GM18499 (cell line): Measurements from ENCODE around the gene TRMU.

ENCODE experiments used
- ATAC-seq: cut with Tn5 transposase; IDR thresholded peaks from one replicate; pipeline ENCODE4 v1.9.1; 2021; ENCODE audit warnings: moderate number of reproducible peaks; ENCODE audit not compliant: insufficient read depth, unreplicated experiment

Gene TRMU

GRCh38 chr22:46335201-46336118 lies at the start of gene TRMU:
TSS of gene TRMU (plus strand) at chr22:46335714. CDS start at chr22:46335765, 51 bp downstream.
- no peak for ATAC-seq

- ATAC-seq: no peak
These were observed 49.5 kb upstream of the TRMU start for GRCh38 chr22:46286006-46286405.

- ATAC-seq: no peak
These were observed 48.3 kb upstream of the TRMU start for GRCh38 chr22:46286941-46287872.

- no peak for ATAC-seq
These were observed 47.4 kb upstream of the TRMU start for GRCh38 chr22:46287873-46288751.

- ATAC-seq: no peak
These were observed 46.7 kb upstream of the TRMU start for GRCh38 chr22:46288846-46289243.

- ATAC-seq: no peak
These were observed 46.1 kb upstream of the TRMU start for GRCh38 chr22:46289244-46289891.

GRCh38 chr22:46290121-46290842 lies 45.2 kb upstream of the TRMU start:
- no peak for ATAC-seq

- ATAC-seq: no peak
These were observed 44.4 kb upstream of the TRMU start for GRCh38 chr22:46290843-46291785.

GRCh38 chr22:46292173-46292572 lies 43.3 kb upstream of the TRMU start:
- no peak for ATAC-seq

- ATAC-seq: no peak
These were observed 42.8 kb upstream of the TRMU start for GRCh38 chr22:46292732-46293131.

GRCh38 chr22:46293577-46294260 lies 41.8 kb upstream of the TRMU start:
- ATAC-seq: no peak

GRCh38 chr22:46294784-46295183 lies 40.7 kb upstream of the TRMU start:
- no peak for ATAC-seq

GRCh38 chr22:46295277-46295971 lies 40.1 kb upstream of the TRMU start:
- ATAC-seq: no peak

GRCh38 chr22:46296257-46297150 lies 39.0 kb upstream of the TRMU start, which contains the start of gene GTSE1:
TSS of gene GTSE1 (plus strand) at chr22:46296870. CDS start at chr22:46297401, 531 bp downstream.
- peak; percentile 46 for ATAC-seq

- ATAC-seq: no peak
These were observed 38.2 kb upstream of the TRMU start for GRCh38 chr22:46297151-46297812.
